Measurements from ENCODE around the gene SOX12. TPM values are rescaled to one million over a fixed set of nuclear protein-coding genes. Genes with fewer than 3 reads are reported as not detected.

The SOX12 gene
- polyA plus RNA-seq, 1 donor (not counting 4 experiments of a cell fraction or from before 2014, with no cell fraction given) = 1.9 TPM

DNA sequence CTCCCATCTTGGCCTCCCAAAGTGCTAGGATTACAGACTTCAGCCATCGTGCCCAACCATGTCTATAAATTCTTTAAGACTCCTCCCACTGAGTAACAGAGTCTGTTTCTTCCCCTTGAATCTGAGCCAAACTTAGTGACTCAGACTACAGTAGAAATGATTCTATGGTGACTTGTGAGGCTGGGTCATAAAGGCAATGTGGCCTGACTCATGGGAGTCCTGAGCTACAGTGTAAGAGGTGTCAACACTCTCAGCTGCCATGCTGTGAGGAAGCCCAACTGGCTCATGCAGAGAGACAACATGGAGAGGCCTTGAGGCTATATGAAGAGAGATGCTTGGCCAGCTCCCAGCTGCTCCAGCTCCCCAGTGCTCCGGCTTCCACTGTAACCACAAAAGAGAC is 16.3 kb downstream of the SOX12 start:
- no peak overlapping the region for H3K9ac ChIP-seq (ENCODE audit: control insufficient read depth, extremely low read depth, insufficient read depth, low read length)
- no peak overlapping the region for H2AFZ ChIP-seq (ENCODE audit: control insufficient read depth, low read length)
- H3K9me3 ChIP-seq (ENCODE audit: control insufficient read depth, low read depth, low read length) = peaks cover 11% of the 10 kb centered on the region
- no peaks in the 10 kb centered on the region for H3K9me1 ChIP-seq (ENCODE audit: control insufficient read depth, extremely low read depth, insufficient read depth, low read length)
- no peaks in the 10 kb centered on the region for H4K20me1 ChIP-seq (ENCODE audit: control insufficient read depth, extremely low read depth, insufficient read depth, low read length)
- H3K36me3 ChIP-seq (ENCODE audit: control insufficient read depth in 2 of 2, extremely low read depth in 1 of 2, insufficient read depth in 2 of 2, low read length in 2 of 2) = no peaks in the 10 kb centered on the region
- DNase-seq (ENCODE audit: low read depth, low spot score) = peak; percentile 93
- H3K4me2 ChIP-seq (ENCODE audit: control insufficient read depth, extremely low read depth, insufficient read depth, low read depth, low read length) = no peak overlapping the region
- H3K79me2 ChIP-seq (ENCODE audit: control insufficient read depth, insufficient read depth, low read length) = no peaks in the 10 kb centered on the region
- dilution Hi-C loops (cut with MboI; ENCODE audit: extremely low pct_ligation_motif_present, low sequenced_read_pairs) = no loop called here
- H3K4me3 ChIP-seq (ENCODE audit: control insufficient read depth in 2 of 3, extremely low read depth in 1 of 3, insufficient read depth in 2 of 3, low read depth in 1 of 3, low read length in 3 of 3) = no peak overlapping the region
- no peaks in the 10 kb centered on the region for H3K4me1 ChIP-seq (ENCODE audit: control insufficient read depth, extremely low read depth, insufficient read depth, low read length)
- no peak overlapping the region for H3K27ac ChIP-seq (ENCODE audit: control insufficient read depth, insufficient read depth, low read length)
- H3K27me3 ChIP-seq (ENCODE audit: control insufficient read depth, extremely low read depth, insufficient read depth, low read length) = no peaks in the 10 kb centered on the region
- TF ChIP-seq CTCF (optimal IDR thresholded peaks at IDR 0.05 in 1 of 3, IDR thresholded peaks at IDR 0.05 in 1 of 3, conservative IDR thresholded peaks at IDR 0.05 in 1 of 3; ENCODE audit: extremely low read depth in 1 of 3, insufficient read depth in 2 of 3, low read length in 3 of 3) (no peak), EZH2 (IDR thresholded peaks at IDR 0.05; ENCODE audit: low read length) (no peak)
- FAIRE-seq = no peak

- Histone ChIP-seq H3K27me3 (ENCODE audit: control insufficient read depth, extremely low read depth, insufficient read depth, low read length) (no peaks in the 10 kb centered on the region), H3K36me3 (ENCODE audit: control insufficient read depth in 2 of 2, extremely low read depth in 1 of 2, insufficient read depth in 2 of 2, low read length in 2 of 2) (no peaks in the 10 kb centered on the region), H3K4me3 (ENCODE audit: control insufficient read depth in 2 of 3, extremely low read depth in 1 of 3, insufficient read depth in 2 of 3, low read depth in 1 of 3, low read length in 3 of 3) (no peak overlapping the region), H3K27ac (ENCODE audit: control insufficient read depth, insufficient read depth, low read length) (no peak overlapping the region), H3K4me2 (ENCODE audit: control insufficient read depth, extremely low read depth, insufficient read depth, low read depth, low read length) (no peak overlapping the region), H2AFZ (ENCODE audit: control insufficient read depth, low read length) (no peak overlapping the region), H3K9me3 (ENCODE audit: control insufficient read depth, low read depth, low read length) (peaks cover 11% of the 10 kb centered on the region), H4K20me1 (ENCODE audit: control insufficient read depth, extremely low read depth, insufficient read depth, low read length) (no peaks in the 10 kb centered on the region), H3K9me1 (ENCODE audit: control insufficient read depth, extremely low read depth, insufficient read depth, low read length) (no peaks in the 10 kb centered on the region), H3K79me2 (ENCODE audit: control insufficient read depth, insufficient read depth, low read length) (no peaks in the 10 kb centered on the region), H3K4me1 (ENCODE audit: control insufficient read depth, extremely low read depth, insufficient read depth, low read length) (no peaks in the 10 kb centered on the region), H3K9ac (ENCODE audit: control insufficient read depth, extremely low read depth, insufficient read depth, low read length) (no peak overlapping the region)
- TF ChIP-seq CTCF (optimal IDR thresholded peaks at IDR 0.05 in 1 of 3, IDR thresholded peaks at IDR 0.05 in 1 of 3, conservative IDR thresholded peaks at IDR 0.05 in 1 of 3; ENCODE audit: extremely low read depth in 1 of 3, insufficient read depth in 2 of 3, low read length in 3 of 3) (no peak), EZH2 (IDR thresholded peaks at IDR 0.05; ENCODE audit: low read length) (no peak)
- dilution Hi-C loops (cut with MboI; ENCODE audit: extremely low pct_ligation_motif_present, low sequenced_read_pairs) = no loop called here
- DNase-seq (ENCODE audit: low read depth, low spot score) (no peak), FAIRE-seq (no peak)
Measured at GRCh38 chr20:343107-343506, 17.8 kb downstream of the SOX12 start.
